NCI-H2196 (cell line): ENCODE measurements around the gene BBOX1.
"Not testable (repeated sequence)": the region's sequence is repeated elsewhere in the genome, so short reads cannot be mapped to it uniquely, and the experiment has no call there.

Source experiments
- DNase-seq: peaks from one replicate; lab custom pipeline; 2025; ENCODE audit not compliant: unreplicated experiment; lab: John Stamatoyannopoulos, UW

BBOX1 gene

DNA sequence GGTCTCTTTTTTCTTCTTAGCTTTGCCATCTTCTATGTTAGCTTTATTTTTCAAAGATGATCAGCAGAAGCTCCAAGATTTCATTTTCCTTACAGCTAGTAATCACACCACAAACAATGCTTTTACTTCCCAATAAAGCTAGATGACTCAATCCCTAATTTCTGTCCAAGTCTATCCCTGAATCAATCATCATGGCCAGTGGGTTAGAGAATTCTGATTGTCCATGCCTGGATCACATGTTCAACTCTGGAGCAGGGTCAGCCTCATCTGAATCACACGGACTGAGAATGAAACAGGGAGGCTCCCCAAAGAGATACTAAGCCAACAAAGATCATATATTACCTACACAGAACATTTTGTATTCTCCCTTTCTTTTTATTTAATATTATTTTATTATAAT, 79.6 kb downstream of the BBOX1 start:
- DNase-seq = no peak

DNA sequence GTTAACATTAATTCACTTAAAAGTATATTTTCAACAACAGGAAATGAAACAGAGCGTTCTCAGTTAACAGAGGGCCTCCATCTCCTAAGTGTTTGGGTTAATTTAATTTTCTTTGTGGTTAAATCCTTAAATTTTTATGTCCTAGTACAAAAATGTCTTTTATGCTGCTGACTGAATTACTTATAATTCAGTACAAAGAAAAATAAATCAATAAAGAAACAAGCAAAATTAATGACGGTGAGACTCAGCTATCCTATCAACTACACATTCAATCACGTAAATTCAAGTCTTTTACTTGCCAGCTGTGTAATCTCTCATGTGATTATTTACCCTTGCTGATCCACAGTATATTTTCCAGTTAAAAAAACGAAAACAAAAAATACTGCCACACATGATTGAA, 81.4 kb downstream of the BBOX1 start:
- DNase-seq = no peak

DNA sequence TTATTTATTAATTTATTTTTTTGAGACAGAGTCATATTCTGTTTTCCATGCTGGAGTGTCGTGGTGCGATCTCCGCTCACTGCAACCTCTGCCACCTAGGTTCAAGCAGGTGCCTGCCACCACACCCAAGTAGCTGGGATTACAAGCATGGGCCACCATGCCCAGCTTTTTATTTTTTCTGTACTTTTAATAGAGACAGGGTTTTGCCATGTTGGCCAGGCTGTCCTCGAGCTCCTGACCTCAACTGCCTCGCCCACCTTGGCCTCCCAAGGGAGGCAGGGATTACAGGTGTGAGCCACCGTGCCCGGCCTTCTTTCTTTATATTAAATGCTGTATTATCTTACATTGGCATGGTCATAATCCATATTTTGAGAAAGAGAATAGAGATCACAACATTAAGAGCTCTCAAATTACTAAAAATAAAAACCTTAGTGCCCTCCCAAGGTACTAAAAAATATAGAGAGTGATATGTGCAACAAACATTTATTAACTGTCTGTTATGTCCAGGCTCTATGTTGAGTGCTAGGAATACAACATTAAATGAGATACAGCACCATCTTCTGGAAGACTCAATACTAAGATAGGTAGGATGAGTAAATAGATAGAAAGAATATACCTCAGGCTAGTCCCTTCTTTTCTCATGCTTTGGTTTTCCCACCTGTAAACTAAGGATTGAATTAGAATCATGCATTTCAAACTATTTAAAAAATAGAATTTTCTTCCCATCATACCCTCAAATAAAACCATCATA, 84.1 kb downstream of the BBOX1 start:
- DNase-seq = no peak

GRCh38 chr11:27129686-27130085, 89.1 kb downstream of the BBOX1 start:
- no peak for DNase-seq

- no peak for DNase-seq
Observed at GRCh38 chr11:27130806-27131205, 90.2 kb downstream of the BBOX1 start.

DNA sequence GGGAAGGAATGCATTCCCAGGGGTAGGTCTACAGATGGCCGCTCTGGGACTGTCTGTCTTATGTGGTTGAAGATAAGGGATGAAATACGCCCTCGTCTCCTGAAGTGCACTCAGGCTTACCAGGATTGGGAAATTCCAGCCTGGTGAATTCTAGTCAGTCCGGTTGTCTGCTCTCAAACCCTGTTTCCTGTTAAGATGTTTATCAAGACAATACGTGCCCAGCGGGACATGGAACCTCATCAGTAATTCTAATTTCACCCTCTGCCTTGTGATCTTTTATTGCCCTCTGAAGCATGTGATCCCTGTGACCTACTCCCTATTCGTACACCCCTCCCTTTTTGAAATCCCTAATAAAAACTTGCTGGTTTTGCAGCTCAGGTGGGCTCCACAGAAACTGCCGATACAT, 95.3 kb downstream of the BBOX1 start:
- DNase-seq = not testable (repeated sequence)

DNA sequence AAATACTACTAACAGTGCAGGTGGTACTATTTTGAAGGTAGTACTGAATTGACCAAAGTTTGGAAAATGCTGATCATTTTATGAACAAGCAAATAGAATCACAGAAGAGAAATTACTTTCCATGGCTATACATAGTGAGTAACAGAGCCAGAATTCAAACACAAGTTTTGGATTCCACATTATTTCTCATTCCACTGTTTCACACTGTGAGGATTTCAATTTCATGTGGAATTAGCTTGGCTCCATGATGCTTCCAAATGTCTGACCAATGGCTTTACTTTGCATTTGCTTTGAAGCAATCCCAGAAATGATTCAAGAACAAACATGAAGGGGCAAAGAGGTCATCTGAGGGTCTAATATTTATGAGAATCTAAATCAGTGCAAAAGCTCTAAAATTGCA, 98.1 kb downstream of the BBOX1 start:
- DNase-seq = no peak

DNA sequence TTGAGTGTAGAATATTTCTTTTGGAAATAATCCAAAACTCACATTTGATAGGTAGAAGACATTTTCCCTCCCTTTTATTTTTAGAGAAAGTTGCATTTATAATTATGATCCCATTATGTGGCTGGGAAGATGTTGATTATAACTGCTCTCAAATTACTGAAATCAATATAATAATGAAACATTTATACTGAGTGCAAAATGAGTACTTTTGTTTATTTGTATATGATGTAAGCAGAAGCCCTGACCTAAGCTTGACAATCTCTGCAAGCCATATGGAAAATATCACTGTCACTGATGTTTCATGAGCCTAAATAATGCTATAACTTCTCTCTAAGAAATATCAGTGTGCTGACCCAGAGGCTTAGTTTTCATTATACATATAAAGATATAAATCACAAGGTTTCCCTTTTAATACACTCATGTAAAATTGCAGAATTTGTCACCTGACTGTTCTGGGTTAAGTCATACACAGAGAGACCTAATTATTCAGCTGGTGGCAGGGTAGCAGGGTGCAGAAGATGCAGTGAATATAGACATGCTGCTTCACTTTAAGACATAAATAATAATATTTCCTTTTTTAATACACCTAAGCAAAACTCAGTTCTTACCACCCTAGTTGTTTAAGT, 99.2 kb downstream of the BBOX1 start:
- no peak for DNase-seq

DNA sequence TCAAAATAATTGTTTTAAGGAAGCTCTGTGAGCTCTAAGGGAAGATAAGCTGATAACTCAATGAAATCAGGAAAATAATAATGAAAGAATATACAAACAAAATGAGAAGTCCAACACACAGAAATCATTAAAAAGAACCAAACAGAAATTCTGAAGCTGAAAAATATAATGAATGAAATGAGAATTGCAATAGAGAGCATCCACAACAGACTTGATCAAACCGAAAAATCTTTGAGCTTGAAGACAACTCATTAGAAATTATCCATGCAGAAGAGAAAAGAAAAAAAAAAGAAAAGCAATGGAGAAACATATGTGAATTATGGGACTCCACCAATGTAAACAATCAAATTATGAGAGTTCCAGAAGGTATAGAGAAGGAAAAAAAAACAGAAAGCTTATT, 101.0 kb downstream of the BBOX1 start:
- DNase-seq = no peak

GRCh38 chr11:27147916-27148315, 107.3 kb downstream of the BBOX1 start:
- no peak for DNase-seq

DNA sequence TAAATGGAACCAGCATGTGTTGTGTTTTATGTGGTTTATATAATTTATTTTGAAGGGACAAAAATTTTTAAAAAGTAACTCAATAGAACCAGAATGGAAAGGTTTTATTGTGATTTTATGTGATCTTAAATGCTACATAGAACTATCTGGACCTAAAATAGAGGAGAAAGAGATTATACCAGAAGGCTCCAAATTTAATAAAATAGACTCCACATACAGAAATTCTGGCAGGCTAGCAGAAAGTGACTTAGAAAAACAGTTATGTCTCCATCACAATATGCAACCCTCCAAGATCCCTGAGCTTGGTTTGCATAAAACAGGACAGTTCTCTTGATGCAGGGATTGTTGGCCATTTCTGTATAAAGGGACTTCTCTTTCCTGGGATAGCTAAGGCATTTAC, 107.9 kb downstream of the BBOX1 start:
- DNase-seq = no peak

- DNase-seq = no peak
Observed at GRCh38 chr11:27150098-27150497, 109.5 kb downstream of the BBOX1 start.

DNA sequence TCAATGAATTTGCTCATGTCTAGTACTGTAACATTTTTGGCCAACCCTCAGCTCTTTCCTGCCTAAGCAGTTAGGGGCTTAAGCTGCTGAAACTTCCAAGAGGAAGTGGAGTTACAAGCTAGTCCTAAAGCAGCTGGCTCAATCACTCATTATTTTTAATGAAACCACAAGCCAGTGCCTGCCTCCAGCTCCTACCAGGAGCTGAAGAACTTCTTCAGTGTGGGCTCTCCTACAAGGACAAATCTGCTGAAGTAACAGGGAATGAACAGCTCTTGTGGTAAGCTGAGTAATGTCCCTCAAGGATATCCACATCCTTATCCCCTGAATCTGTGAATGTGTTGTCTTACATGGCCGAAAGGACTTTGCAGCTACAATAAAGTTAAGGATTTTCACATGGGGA, 112.5 kb downstream of the BBOX1 start:
- DNase-seq = no peak

DNA sequence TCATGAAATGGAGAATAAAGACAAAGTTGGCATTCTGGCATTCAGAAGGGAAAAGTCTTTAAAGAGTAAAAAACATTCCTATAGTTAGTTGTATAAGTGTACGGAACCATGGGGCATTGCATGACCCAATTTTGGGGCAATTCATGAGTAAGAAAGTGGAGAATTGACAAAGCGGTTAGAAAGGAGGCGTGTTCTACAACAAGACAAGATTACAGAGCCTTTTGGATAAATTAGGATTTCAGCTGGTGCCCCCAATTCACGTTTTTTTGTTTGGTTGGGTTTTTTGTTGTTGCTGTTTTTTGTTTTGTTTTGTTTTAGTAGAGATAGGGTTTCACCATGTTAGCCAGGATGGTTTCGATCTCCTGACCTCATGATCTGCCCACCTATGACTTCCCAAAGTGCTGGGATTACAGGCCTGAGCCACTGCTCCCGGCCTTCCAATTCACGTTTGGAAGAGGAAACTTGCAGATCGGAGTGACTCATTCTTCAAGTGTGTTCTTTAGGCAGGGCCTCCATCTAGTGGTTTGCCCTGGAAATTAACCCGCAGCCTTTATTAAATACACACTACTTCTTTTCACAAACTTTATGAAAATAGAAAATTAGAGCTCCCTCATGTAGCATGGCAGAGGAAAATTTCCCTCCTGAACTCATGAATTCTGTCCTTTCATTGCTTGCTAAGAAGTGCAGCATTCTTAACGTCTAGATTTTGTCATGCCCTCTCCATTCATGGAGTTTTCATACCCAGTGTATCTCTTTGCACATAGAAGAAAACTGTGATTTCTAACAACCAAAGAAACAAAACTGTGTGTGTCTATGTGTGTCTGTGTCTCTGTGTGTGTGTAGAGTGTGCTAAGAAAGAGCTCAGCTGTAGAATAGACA, 118.1 kb downstream of the BBOX1 start:
- peak; percentile 66 for DNase-seq

- DNase-seq = no peak
Observed at GRCh38 chr11:27159335-27159679, 118.7 kb downstream of the BBOX1 start.

- DNase-seq = no peak
Observed at GRCh38 chr11:27161071-27161470, 120.5 kb downstream of the BBOX1 start.

GRCh38 chr11:27162237-27162636, 121.6 kb downstream of the BBOX1 start:
- no peak for DNase-seq

GRCh38 chr11:27166130-27166529, 125.5 kb downstream of the BBOX1 start:
- DNase-seq = no peak

GRCh38 chr11:27171376-27171958, 130.9 kb downstream of the BBOX1 start:
- no peak for DNase-seq

GRCh38 chr11:27173545-27173944, 132.9 kb downstream of the BBOX1 start:
- no peak for DNase-seq

GRCh38 chr11:27174021-27174420, 133.4 kb downstream of the BBOX1 start:
- DNase-seq = no peak
